WTC11 (cell line): ENCODE results near the gene SORCS2. TPM values are rescaled to one million over a fixed set of nuclear protein-coding genes. Genes with fewer than 3 reads are reported as not detected.
A peak's percentile ranks its signal among the peaks of the same experiment; 100 is the strongest.

Source experiments
- ATAC-seq: fragments of 200-7000 bp; cut with Tn5 transposase; 2 replicates; pipeline ENCODE4 v1.10.0; 2021; ENCODE audit warnings: mild to moderate bottlenecking, moderate library complexity
- CTCF ChIA-PET: fragments of 300-600 bp; sonication (Branson Sonifier 250); formaldehyde crosslinking; loops from one replicate; lab custom pipeline; 2021; ENCODE audit warnings: antibody characterized with exemption; lab: Charles Lee
- POLR2A ChIA-PET: fragments of 350-600 bp; sonication (Branson Sonifier 250); formaldehyde crosslinking; loops from one replicate; lab custom pipeline; 2021; ENCODE audit warnings: antibody characterized with exemption; lab: Charles Lee
- DNase-seq: peaks from one replicate; pipeline ENCODE4 v3.0.0; 2021; ENCODE audit warnings: low spot score
- H3K27ac Mint-ChIP-seq: 2 replicates; pipeline ENCODE4 v1.8.0; 2021; ENCODE audit warnings: mixed read lengths
- H3K27me3 Mint-ChIP-seq: 2 replicates; pipeline ENCODE4 v1.8.0; 2021; ENCODE audit warnings: low read depth, mild to moderate bottlenecking, moderate library complexity, mixed read lengths
- H3K36me3 Mint-ChIP-seq: 2 replicates; pipeline ENCODE4 v1.8.0; 2021; ENCODE audit warnings: mixed read lengths
- H3K4me1 Mint-ChIP-seq: 2 replicates; pipeline ENCODE4 v1.8.0; 2022; ENCODE audit warnings: mixed read lengths
- H3K4me3 Mint-ChIP-seq: 2 replicates; pipeline ENCODE4 v1.8.0; 2021; ENCODE audit warnings: mild to moderate bottlenecking, moderate library complexity, mixed read lengths
- H3K9me3 Mint-ChIP-seq: 2 replicates; pipeline ENCODE4 v1.8.0; 2021; ENCODE audit warnings: mixed read lengths
- AFF4 ChIP-seq: sonication (generic); formaldehyde crosslinking; IDR thresholded peaks from 2 replicates; pipeline ENCODE4 v1.8.1; 2023; ENCODE audit warnings: mild to moderate bottlenecking, missing genetic modification reagents, borderline replicate concordance
- ELF4 ChIP-seq: sonication (generic); formaldehyde crosslinking; IDR thresholded peaks from 2 replicates; pipeline ENCODE4 v1.8.1; 2022; ENCODE audit warnings: low read depth, mild to moderate bottlenecking, moderate library complexity, missing genetic modification reagents
- HMGA2 ChIP-seq: fragments of 250-450 bp; sonication (Bioruptor Pico); IDR thresholded peaks from 2 replicates; pipeline ENCODE4 v1.4.0; 2021; ENCODE audit warnings: mild to moderate bottlenecking, moderate library complexity
- IRF2 ChIP-seq: sonication (generic); formaldehyde crosslinking; IDR thresholded peaks from 2 replicates; pipeline ENCODE4 v1.8.0; 2022; ENCODE audit warnings: low read depth, missing genetic modification reagents, borderline replicate concordance
- MLX ChIP-seq: sonication (generic); formaldehyde crosslinking; IDR thresholded peaks from 2 replicates; pipeline ENCODE4 v1.8.1; 2023; ENCODE audit warnings: mild to moderate bottlenecking, missing genetic modification reagents, moderate library complexity
- NFYB ChIP-seq: sonication (generic); formaldehyde crosslinking; conservative IDR thresholded peaks from 2 replicates; pipeline ENCODE4 v1.8.0; 2022; ENCODE audit warnings: low read depth, missing genetic modification reagents
- NR1H2 ChIP-seq: sonication (generic); formaldehyde crosslinking; IDR thresholded peaks from 2 replicates; pipeline ENCODE4 v1.9.0; 2021; ENCODE audit warnings: mild to moderate bottlenecking, moderate library complexity, missing genetic modification reagents
- NR2C2 ChIP-seq: sonication (generic); formaldehyde crosslinking; IDR thresholded peaks from 2 replicates; pipeline ENCODE4 v1.8.0; 2022; ENCODE audit warnings: mild to moderate bottlenecking, missing genetic modification reagents
- PREB ChIP-seq: sonication (generic); formaldehyde crosslinking; IDR thresholded peaks from 2 replicates; pipeline ENCODE4 v1.8.1; 2022; ENCODE audit warnings: mild to moderate bottlenecking, missing genetic modification reagents, moderate library complexity, borderline replicate concordance
- RORB ChIP-seq: fragments of 250-450 bp; sonication (Bioruptor Pico); IDR thresholded peaks from 2 replicates; pipeline ENCODE4 v1.9.0; 2021; ENCODE audit warnings: mild to moderate bottlenecking
- SMAD4 ChIP-seq: sonication (generic); formaldehyde crosslinking; IDR thresholded peaks from 2 replicates; pipeline ENCODE4 v1.8.0; 2022; ENCODE audit warnings: mild to moderate bottlenecking, missing genetic modification reagents
- TP53 ChIP-seq: sonication (generic); formaldehyde crosslinking; IDR thresholded peaks from 2 replicates; pipeline ENCODE4 v1.8.1; 2023; ENCODE audit warnings: mild to moderate bottlenecking, missing genetic modification reagents
- ZNF121 ChIP-seq: sonication (generic); formaldehyde crosslinking; IDR thresholded peaks from 2 replicates; pipeline ENCODE4 v1.8.0; 2023; ENCODE audit warnings: missing genetic modification reagents
- ZNF317 ChIP-seq: sonication (generic); formaldehyde crosslinking; IDR thresholded peaks from 2 replicates; pipeline ENCODE4 v1.8.1; 2023; ENCODE audit warnings: low read depth, mild to moderate bottlenecking, moderate library complexity, missing genetic modification reagents, borderline replicate concordance
- ZNF416 ChIP-seq: fragments of 250-450 bp; sonication (Bioruptor Pico); IDR thresholded peaks from 2 replicates; pipeline ENCODE4 v1.9.0; 2021; ENCODE audit warnings: mild to moderate bottlenecking, inconsistent platforms
- ZNF423 ChIP-seq: fragments of 250-450 bp; sonication (Bioruptor Pico); IDR thresholded peaks from 2 replicates; pipeline ENCODE4 v2.1.2; 2022; ENCODE audit warnings: mild to moderate bottlenecking, moderate library complexity
- total RNA-seq: library from RNA; stranded (reverse); gene quantifications from 3 replicates; pipeline ENCODE4 v1.2.3, GENCODE V29; 2021
- TF ChIP-seq, protein P1 (sequence below): sonication (generic); formaldehyde crosslinking; IDR thresholded peaks from 2 replicates; pipeline ENCODE4 v1.8.0; 2022; ENCODE audit warnings: mild to moderate bottlenecking, missing genetic modification reagents
- TF ChIP-seq, protein P2 (sequence below): sonication (generic); formaldehyde crosslinking; IDR thresholded peaks from 2 replicates; pipeline ENCODE4 v1.8.1; 2023; ENCODE audit warnings: mild to moderate bottlenecking, missing genetic modification reagents
- TF ChIP-seq, protein P3 (sequence below): sonication (generic); formaldehyde crosslinking; IDR thresholded peaks from 2 replicates; pipeline ENCODE4 v1.8.0; 2022; ENCODE audit warnings: mild to moderate bottlenecking, missing genetic modification reagents

The SORCS2 gene
- total RNA-seq, 1 experiment from 2014 or later = 6.6 TPM

GRCh38 chr4:7234355-7235029 is 42.2 kb downstream of the SORCS2 start:
- no peak for TF ChIP-seq NFYB (CRISPR knock-in tag)
- TF ChIP-seq AFF4 (CRISPR knock-in tag) = no peak
- TF ChIP-seq, protein P1, sequence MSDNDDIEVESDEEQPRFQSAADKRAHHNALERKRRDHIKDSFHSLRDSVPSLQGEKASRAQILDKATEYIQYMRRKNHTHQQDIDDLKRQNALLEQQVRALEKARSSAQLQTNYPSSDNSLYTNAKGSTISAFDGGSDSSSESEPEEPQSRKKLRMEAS = no peak
- no peak for TF ChIP-seq NR2C2
- TF ChIP-seq TP53 = no peak
- TF ChIP-seq, all 79 proteins: peak for 0

GRCh38 chr4:7235030-7235380 is 42.7 kb downstream of the SORCS2 start:
- CTCF ChIA-PET = no interaction called here
- H3K36me3 Mint-ChIP-seq = no peaks in the 10 kb centered on the region

More at GRCh38 chr4:7234355-7235029, 42.2 kb downstream of the SORCS2 start:
- ChIA-PET POLR2A (no interaction called here), CTCF (no interaction called here)
- Mint-ChIP-seq H3K4me1 (no peaks in the 10 kb centered on the region), H3K9me3 (peaks cover 11% of the 10 kb centered on the region), H3K36me3 (no peaks in the 10 kb centered on the region), H3K27ac (no peak overlapping the region; the same call in 1 of the 2 replicates), H3K27me3 (no peaks in the 10 kb centered on the region), H3K4me3 (no peak overlapping the region)
- DNase-seq (no peak), ATAC-seq (no peak)

More at GRCh38 chr4:7235030-7235380, 42.7 kb downstream of the SORCS2 start:
- DNase-seq (no peak), ATAC-seq (0 out of 2 replicates have a peak, but pooled peaks have one; percentile 16)
- H3K27me3 Mint-ChIP-seq = no peaks in the 10 kb centered on the region
- POLR2A ChIA-PET = no interaction called here
- no peaks in the 10 kb centered on the region for H3K4me1 Mint-ChIP-seq
- TF ChIP-seq ELF4 (no peak), HMGA2 (CRISPR knock-in tag) (no peak), PREB (no peak), NR2C2 (no peak), NR1H2 (no peak), ZNF317 (CRISPR knock-in tag) (no peak), ZNF416 (CRISPR knock-in tag) (no peak), IRF2 (CRISPR knock-in tag) (no peak), RORB (CRISPR knock-in tag) (no peak), ZNF121 (CRISPR knock-in tag) (no peak), MLX (CRISPR knock-in tag) (no peak), ZNF423 (no peak), SMAD4 (CRISPR knock-in tag) (no peak)
- TF ChIP-seq, protein P2, sequence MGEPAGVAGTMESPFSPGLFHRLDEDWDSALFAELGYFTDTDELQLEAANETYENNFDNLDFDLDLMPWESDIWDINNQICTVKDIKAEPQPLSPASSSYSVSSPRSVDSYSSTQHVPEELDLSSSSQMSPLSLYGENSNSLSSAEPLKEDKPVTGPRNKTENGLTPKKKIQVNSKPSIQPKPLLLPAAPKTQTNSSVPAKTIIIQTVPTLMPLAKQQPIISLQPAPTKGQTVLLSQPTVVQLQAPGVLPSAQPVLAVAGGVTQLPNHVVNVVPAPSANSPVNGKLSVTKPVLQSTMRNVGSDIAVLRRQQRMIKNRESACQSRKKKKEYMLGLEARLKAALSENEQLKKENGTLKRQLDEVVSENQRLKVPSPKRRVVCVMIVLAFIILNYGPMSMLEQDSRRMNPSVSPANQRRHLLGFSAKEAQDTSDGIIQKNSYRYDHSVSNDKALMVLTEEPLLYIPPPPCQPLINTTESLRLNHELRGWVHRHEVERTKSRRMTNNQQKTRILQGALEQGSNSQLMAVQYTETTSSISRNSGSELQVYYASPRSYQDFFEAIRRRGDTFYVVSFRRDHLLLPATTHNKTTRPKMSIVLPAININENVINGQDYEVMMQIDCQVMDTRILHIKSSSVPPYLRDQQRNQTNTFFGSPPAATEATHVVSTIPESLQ (CRISPR knock-in tag) = no peak
- TF ChIP-seq, protein P3, sequence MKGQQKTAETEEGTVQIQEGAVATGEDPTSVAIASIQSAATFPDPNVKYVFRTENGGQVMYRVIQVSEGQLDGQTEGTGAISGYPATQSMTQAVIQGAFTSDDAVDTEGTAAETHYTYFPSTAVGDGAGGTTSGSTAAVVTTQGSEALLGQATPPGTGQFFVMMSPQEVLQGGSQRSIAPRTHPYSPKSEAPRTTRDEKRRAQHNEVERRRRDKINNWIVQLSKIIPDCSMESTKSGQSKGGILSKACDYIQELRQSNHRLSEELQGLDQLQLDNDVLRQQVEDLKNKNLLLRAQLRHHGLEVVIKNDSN (CRISPR knock-in tag) = no peak
- H3K4me3 Mint-ChIP-seq = no peak overlapping the region
- H3K27ac Mint-ChIP-seq = no peak overlapping the region
- H3K9me3 Mint-ChIP-seq = peaks cover 11% of the 10 kb centered on the region
